MCF 10A (cell line): Measurements from ENCODE around the gene SLC13A4. TPM values are rescaled to one million over a fixed set of nuclear protein-coding genes. Genes with fewer than 3 reads are reported as not detected.

ENCODE experiments used
- BruUV-seq: library from RNA; stranded (reverse); fragments of 400-500 nt; replicated peaks from 2 replicates; lab custom pipeline; 2021; lab: Mats Ljungman, UMichigan
- CTCF ChIA-PET: fragments of 300-600 bp; sonication (Branson Sonifier 250); formaldehyde crosslinking; extraction: SDS; loops from one replicate; lab custom pipeline; 2021; ENCODE audit warnings: antibody characterized with exemption, inconsistent platforms; lab: Yijun Ruan, JAX
- POLR2A ChIA-PET: fragments of 300-600, 350-650 bp; sonication (Branson Sonifier 250); formaldehyde crosslinking; extraction: SDS; loops from one replicate; lab custom pipeline; 2020; ENCODE audit warnings: antibody characterized with exemption, inconsistent platforms; lab: Yijun Ruan, JAX
- DNase-seq: peaks from one replicate; pipeline ENCODE4 v3.0.0-alpha.2; 2018; ENCODE audit not compliant: unreplicated experiment
- H3K27ac Mint-ChIP-seq: one replicate; pipeline ENCODE4 v1.8.0; 2022; ENCODE audit warnings: mild to moderate bottlenecking, low read depth, mixed read lengths; ENCODE audit not compliant: unreplicated experiment
- H3K27me3 Mint-ChIP-seq: one replicate; pipeline ENCODE4 v1.8.0; 2022; ENCODE audit warnings: mixed read lengths; ENCODE audit not compliant: insufficient read depth, unreplicated experiment
- H3K36me3 Mint-ChIP-seq: one replicate; pipeline ENCODE4 v1.8.0; 2022; ENCODE audit warnings: mild to moderate bottlenecking, moderate library complexity, mixed read lengths; ENCODE audit not compliant: insufficient read depth, unreplicated experiment
- H3K4me1 Mint-ChIP-seq: one replicate; pipeline ENCODE4 v1.8.0; 2022; ENCODE audit warnings: mixed read lengths; ENCODE audit not compliant: insufficient read depth, unreplicated experiment
- H3K4me3 Mint-ChIP-seq: one replicate; pipeline ENCODE4 v1.8.0; 2022; ENCODE audit warnings: mild to moderate bottlenecking, moderate library complexity, mixed read lengths; ENCODE audit not compliant: unreplicated experiment
- H3K9me3 Mint-ChIP-seq: one replicate; pipeline ENCODE4 v1.8.0; 2022; ENCODE audit warnings: mixed read lengths; ENCODE audit not compliant: unreplicated experiment
- CTCF ChIP-seq: fragments of 200-600 bp; IDR thresholded peaks from one replicate; pipeline ENCODE4 v1.8.0; 2022; ENCODE audit warnings: antibody characterized with exemption, mild to moderate bottlenecking; ENCODE audit not compliant: unreplicated experiment
- intact Hi-C: fragments of 100-400 bp; cut with micrococcal nuclease; formaldehyde crosslinking; loops from 2 replicates; pipeline ENCODE4 v1.14.1; 2022
- total RNA-seq: library from RNA; stranded (reverse); gene quantifications from 2 replicates; pipeline ENCODE4 v1.2.3, GENCODE V29; 2022

The SLC13A4 gene
- total RNA-seq, 1 experiment from 2014 or later, result not detected

DNA sequence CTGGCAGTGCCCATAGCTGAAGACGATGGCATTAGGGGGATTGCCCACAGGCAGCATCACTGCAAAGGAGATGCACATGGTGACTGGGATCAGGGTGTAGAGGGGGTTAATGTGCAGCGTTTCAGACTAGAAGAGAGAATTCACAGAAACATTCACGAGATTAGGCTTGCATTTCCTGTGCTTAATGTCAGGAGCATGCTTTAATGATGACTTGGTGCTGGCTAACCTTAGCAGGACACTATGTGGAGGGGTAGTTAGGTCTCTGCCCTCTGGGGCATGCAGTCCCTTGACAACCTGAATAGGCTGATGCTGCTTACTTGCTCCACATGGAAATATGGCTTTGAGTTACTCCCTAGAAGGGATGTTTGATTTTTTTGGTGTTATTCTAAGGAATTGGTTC lies 43.9 kb downstream of the SLC13A4 start:
- no peak for DNase-seq
- intact Hi-C loops, result no loop called here
- H3K27ac Mint-ChIP-seq, result peak overlapping the region; percentile 1
- H3K27me3 Mint-ChIP-seq, result no peaks in the 10 kb centered on the region
- no peak for TF ChIP-seq CTCF
- ChIA-PET POLR2A (interaction anchor here (0.6 to 2.7 kb wide), 4 partner anchors 21 to 102 kb away, joined by 3 to 10 read pairs (median 5); partner anchors contain the start of gene STMP1), CTCF (interaction anchor here (0.7 to 2.8 kb wide), 4 partner anchors 9 to 22 kb away, joined by 3 to 7 read pairs (median 3); partner anchors contain the start of gene STMP1)
- H3K9me3 Mint-ChIP-seq, result no peaks in the 10 kb centered on the region
- BruUV-seq, result no TSS peak
- no peak overlapping the region for H3K4me3 Mint-ChIP-seq
- H3K4me1 Mint-ChIP-seq, result peaks cover 17% of the 10 kb centered on the region
- peaks cover 17% of the 10 kb centered on the region for H3K36me3 Mint-ChIP-seq

DNA sequence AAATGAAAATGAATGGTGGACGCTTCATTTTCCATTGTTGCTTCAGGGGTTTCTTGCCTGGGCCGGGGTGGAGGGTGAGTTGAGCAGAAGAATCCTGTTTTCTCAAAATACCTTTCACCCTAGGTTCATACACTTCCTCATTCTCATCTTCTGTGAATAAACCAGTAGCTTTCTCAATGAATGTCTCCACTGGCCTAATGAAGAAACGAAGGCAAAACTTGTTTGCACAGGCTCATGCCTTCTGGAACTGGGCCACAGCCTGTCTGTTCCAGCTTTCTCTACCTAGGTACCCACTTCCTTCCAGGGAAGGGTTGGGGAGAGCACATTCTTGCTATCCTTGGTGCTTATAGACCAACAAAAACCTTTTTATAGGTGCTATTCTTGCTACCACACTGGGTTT lies 44.4 kb downstream of the SLC13A4 start:
- intact Hi-C loops, result no loop called here
- Mint-ChIP-seq H3K36me3 (peaks cover 18% of the 10 kb centered on the region), H3K9me3 (no peaks in the 10 kb centered on the region), H3K27me3 (no peaks in the 10 kb centered on the region), H3K4me1 (peaks cover 22% of the 10 kb centered on the region), H3K27ac (peak overlapping the region; percentile 1), H3K4me3 (no peak overlapping the region)
- BruUV-seq, result no TSS peak
- ChIA-PET POLR2A (interaction anchor here (0.6 to 2.7 kb wide), 4 partner anchors 21 to 102 kb away, joined by 3 to 10 read pairs (median 5); partner anchors contain the start of gene STMP1), CTCF (interaction anchor here (0.7 to 2.8 kb wide), 3 partner anchors 9 to 21 kb away, joined by 3 to 7 read pairs (median 3); partner anchors contain the start of gene STMP1)
- DNase-seq, result peak; percentile 42
- TF ChIP-seq CTCF, result no peak

- Mint-ChIP-seq H3K27ac (no peak overlapping the region), H3K27me3 (no peaks in the 10 kb centered on the region), H3K36me3 (peaks cover 13% of the 10 kb centered on the region), H3K9me3 (no peaks in the 10 kb centered on the region), H3K4me1 (peaks cover 35% of the 10 kb centered on the region), H3K4me3 (no peak overlapping the region)
- no peak for DNase-seq
- TF ChIP-seq CTCF, result no peak
- CTCF ChIA-PET, result interaction anchor here (0.5 to 2.8 kb wide), 9 partner anchors 9 to 373 kb away, joined by 3 to 7 read pairs (median 3); no protein-coding TSS in a partner anchor
- no TSS peak for BruUV-seq
- intact Hi-C loops, result no loop called here
- POLR2A ChIA-PET, result interaction anchor here (0.5 to 1.4 kb wide), 2 partner anchors 10 to 56 kb away, joined by 3 to 4 read pairs; no protein-coding TSS in a partner anchor
Measured at GRCh38 chr7:135682191-135682590, 45.8 kb downstream of the SLC13A4 start.

GRCh38 chr7:135681762-135682161 lies 46.2 kb downstream of the SLC13A4 start:
- no peak for TF ChIP-seq CTCF

More at GRCh38 chr7:135681762-135682161, 46.2 kb downstream of the SLC13A4 start:
- Mint-ChIP-seq H3K4me3 (no peak overlapping the region), H3K9me3 (no peaks in the 10 kb centered on the region), H3K27ac (no peak overlapping the region), H3K27me3 (no peaks in the 10 kb centered on the region), H3K36me3 (peaks cover 12% of the 10 kb centered on the region), H3K4me1 (peaks cover 38% of the 10 kb centered on the region)
- intact Hi-C loops, result no loop called here
- CTCF ChIA-PET, result interaction anchor here (0.5 to 2.8 kb wide), 7 partner anchors 8 to 338 kb away, joined by 3 to 7 read pairs (median 3); no protein-coding TSS in a partner anchor
- no peak for DNase-seq
- POLR2A ChIA-PET, result interaction anchor here (1.4 kb wide), 1 partner anchor 11 kb away, joined by 4 read pairs; no protein-coding TSS in a partner anchor
- no TSS peak for BruUV-seq
